Astrocyte (in vitro differentiated cells and primary cell): Measurements from ENCODE around the gene VPS13D. TPM values are rescaled to one million over a fixed set of nuclear protein-coding genes. Genes with fewer than 3 reads are reported as not detected.

Source experiments
- DNase-seq: peaks from one replicate; pipeline ENCODE4 v3.0.0-alpha.2; 2010; ENCODE audit warnings: low read depth
- FAIRE-seq: peaks from 2 replicates; lab custom pipeline; 2011; peaks lifted over from hg19 to GRCh38; lab: Jason Lieb, UNC
- H2AFZ ChIP-seq: 2 replicates; pipeline ENCODE4 v1.6.0; 2012; ENCODE audit warnings: low read depth, low read length, inconsistent platforms
- H3K27ac ChIP-seq: 2 replicates; pipeline ENCODE4 v1.5.1; 2011; ENCODE audit warnings: low read depth, low read length, inconsistent platforms
- H3K27me3 ChIP-seq: 2 replicates; pipeline ENCODE4 v1.6.0; 2011; ENCODE audit warnings: low read length, inconsistent platforms; ENCODE audit not compliant: insufficient read depth
- H3K36me3 ChIP-seq: 2 replicates; pipeline ENCODE4 v1.5.1; 2011; ENCODE audit warnings: low read length, inconsistent platforms; ENCODE audit not compliant: insufficient read depth
- H3K4me1 ChIP-seq: 2 replicates; pipeline ENCODE4 v1.5.1; 2011; ENCODE audit warnings: low read length, inconsistent platforms; ENCODE audit not compliant: insufficient read depth
- H3K4me2 ChIP-seq: 2 replicates; pipeline ENCODE4 v1.6.0; 2012; ENCODE audit warnings: low read length, inconsistent platforms
- H3K4me3 ChIP-seq: 2 replicates; pipeline ENCODE4 v1.5.1; 2011; ENCODE audit warnings: low read depth, mild to moderate bottlenecking, low read length, inconsistent platforms; ENCODE audit not compliant: insufficient read depth
- H3K79me2 ChIP-seq: 2 replicates; pipeline ENCODE4 v1.6.0; 2012; ENCODE audit warnings: mild to moderate bottlenecking, low read length, inconsistent platforms; ENCODE audit not compliant: insufficient read depth
- H3K9ac ChIP-seq: 2 replicates; pipeline ENCODE4 v1.6.0; 2012; ENCODE audit warnings: mild to moderate bottlenecking, low read length, inconsistent platforms
- H3K9me3 ChIP-seq: 2 replicates; pipeline ENCODE4 v1.5.1; 2012; ENCODE audit warnings: low read depth, mild to moderate bottlenecking, low read length, inconsistent platforms; ENCODE audit not compliant: insufficient read depth
- H4K20me1 ChIP-seq: 2 replicates; pipeline ENCODE4 v1.6.0; 2012; ENCODE audit warnings: low read length, inconsistent platforms; ENCODE audit not compliant: insufficient read depth
- H3K27ac Mint-ChIP-seq: one replicate; pipeline ENCODE4 v1.8.0; 2021; ENCODE audit warnings: mild to moderate bottlenecking, mixed read lengths; ENCODE audit not compliant: unreplicated experiment
- H3K27me3 Mint-ChIP-seq: one replicate; pipeline ENCODE4 v1.8.0; 2021; ENCODE audit warnings: low read depth, mixed read lengths; ENCODE audit not compliant: unreplicated experiment
- H3K36me3 Mint-ChIP-seq: one replicate; pipeline ENCODE4 v1.8.0; 2021; ENCODE audit warnings: low read depth, mixed read lengths; ENCODE audit not compliant: unreplicated experiment
- H3K4me1 Mint-ChIP-seq: one replicate; pipeline ENCODE4 v1.8.0; 2021; ENCODE audit warnings: low read depth, mixed read lengths; ENCODE audit not compliant: unreplicated experiment
- H3K4me3 Mint-ChIP-seq: one replicate; pipeline ENCODE4 v1.8.0; 2021; ENCODE audit warnings: mild to moderate bottlenecking, moderate library complexity, mixed read lengths; ENCODE audit not compliant: unreplicated experiment
- H3K9me3 Mint-ChIP-seq: one replicate; pipeline ENCODE4 v1.8.0; 2021; ENCODE audit warnings: mild to moderate bottlenecking, mixed read lengths; ENCODE audit not compliant: unreplicated experiment
- EZH2 ChIP-seq: IDR thresholded peaks from 2 replicates; pipeline ENCODE4 v1.6.1; 2012; ENCODE audit warnings: mild to moderate bottlenecking, low read length, inconsistent platforms; ENCODE audit not compliant: insufficient read depth
- total RNA-seq: library from RNA; stranded (reverse); gene quantifications from 2 replicates; pipeline ENCODE4 v1.2.1, GENCODE V29; 2021
- TF ChIP-seq, protein P1 (sequence below): IDR thresholded peaks from 2 replicates; pipeline ENCODE4 v1.5.1; 2011; ENCODE audit warnings: low read depth, mild to moderate bottlenecking, inconsistent platforms, low read length, moderate library complexity; ENCODE audit not compliant: insufficient read depth

Gene VPS13D
- total RNA-seq, 1 donor from 2014 or later: 25.9 TPM

DNA sequence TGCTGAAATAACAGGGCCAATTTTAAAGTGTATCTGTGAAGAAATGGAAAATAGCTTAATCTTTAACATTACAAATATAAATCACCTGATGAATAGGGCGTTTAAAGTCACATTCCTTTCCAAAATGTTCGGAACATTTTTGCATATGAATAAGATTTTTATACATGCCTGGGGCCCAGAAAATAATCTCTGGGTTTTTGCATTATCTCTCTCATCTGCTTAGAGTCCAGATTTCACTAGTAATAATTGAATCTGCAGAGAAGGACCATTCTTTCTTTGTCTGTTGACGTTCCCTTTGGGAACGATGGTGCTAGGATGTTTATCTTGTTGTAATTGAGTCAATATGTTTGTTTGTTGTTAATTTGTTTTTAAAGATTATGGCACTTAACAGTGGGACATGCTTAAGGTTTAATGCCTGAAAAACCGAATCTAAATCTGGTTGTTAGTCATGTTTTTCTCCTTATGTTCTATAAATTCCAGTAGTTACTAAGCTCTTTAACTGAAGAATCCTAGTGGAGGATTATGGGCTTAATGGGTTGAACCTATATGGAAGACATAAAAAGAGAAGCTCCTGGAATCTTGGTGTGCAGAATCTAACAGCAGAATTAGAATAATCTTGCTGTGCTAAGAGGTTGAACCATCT lies 140.6 kb downstream of the VPS13D start:
- Histone ChIP-seq H3K4me2 (no peak overlapping the region), H3K36me3 (peaks cover 6% of the 10 kb centered on the region), H3K27me3 (no peaks in the 10 kb centered on the region), H3K4me1 (peaks cover 10% of the 10 kb centered on the region), H4K20me1 (no peaks in the 10 kb centered on the region), H3K9ac (no peak overlapping the region), H3K27ac (no peak overlapping the region), H3K4me3 (no peak overlapping the region), H2AFZ (no peak overlapping the region), H3K9me3 (no peaks in the 10 kb centered on the region), H3K79me2 (no peaks in the 10 kb centered on the region)
- H3K4me3 Mint-ChIP-seq: no peak overlapping the region
- no peaks in the 10 kb centered on the region for H3K4me1 Mint-ChIP-seq
- no peak for TF ChIP-seq EZH2
- TF ChIP-seq, protein P1, sequence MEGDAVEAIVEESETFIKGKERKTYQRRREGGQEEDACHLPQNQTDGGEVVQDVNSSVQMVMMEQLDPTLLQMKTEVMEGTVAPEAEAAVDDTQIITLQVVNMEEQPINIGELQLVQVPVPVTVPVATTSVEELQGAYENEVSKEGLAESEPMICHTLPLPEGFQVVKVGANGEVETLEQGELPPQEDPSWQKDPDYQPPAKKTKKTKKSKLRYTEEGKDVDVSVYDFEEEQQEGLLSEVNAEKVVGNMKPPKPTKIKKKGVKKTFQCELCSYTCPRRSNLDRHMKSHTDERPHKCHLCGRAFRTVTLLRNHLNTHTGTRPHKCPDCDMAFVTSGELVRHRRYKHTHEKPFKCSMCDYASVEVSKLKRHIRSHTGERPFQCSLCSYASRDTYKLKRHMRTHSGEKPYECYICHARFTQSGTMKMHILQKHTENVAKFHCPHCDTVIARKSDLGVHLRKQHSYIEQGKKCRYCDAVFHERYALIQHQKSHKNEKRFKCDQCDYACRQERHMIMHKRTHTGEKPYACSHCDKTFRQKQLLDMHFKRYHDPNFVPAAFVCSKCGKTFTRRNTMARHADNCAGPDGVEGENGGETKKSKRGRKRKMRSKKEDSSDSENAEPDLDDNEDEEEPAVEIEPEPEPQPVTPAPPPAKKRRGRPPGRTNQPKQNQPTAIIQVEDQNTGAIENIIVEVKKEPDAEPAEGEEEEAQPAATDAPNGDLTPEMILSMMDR: no peak
- H3K9me3 Mint-ChIP-seq: no peaks in the 10 kb centered on the region
- H3K27me3 Mint-ChIP-seq: no peaks in the 10 kb centered on the region
- no peak overlapping the region for H3K27ac Mint-ChIP-seq
- DNase-seq: no peak
- no peak for FAIRE-seq
- peaks cover 9% of the 10 kb centered on the region for H3K36me3 Mint-ChIP-seq

GRCh38 chr1:12371053-12371452 lies 141.2 kb downstream of the VPS13D start:
- TF ChIP-seq EZH2: no peak
- TF ChIP-seq, protein P1: no peak
- Histone ChIP-seq H3K4me3 (no peak overlapping the region), H3K27ac (no peak overlapping the region), H3K4me1 (peaks cover 10% of the 10 kb centered on the region), H3K36me3 (peaks cover 6% of the 10 kb centered on the region), H3K9me3 (no peaks in the 10 kb centered on the region), H4K20me1 (no peaks in the 10 kb centered on the region), H3K79me2 (no peaks in the 10 kb centered on the region), H2AFZ (no peak overlapping the region), H3K9ac (no peak overlapping the region), H3K27me3 (no peaks in the 10 kb centered on the region), H3K4me2 (no peak overlapping the region)
- Mint-ChIP-seq H3K9me3 (no peaks in the 10 kb centered on the region), H3K4me1 (no peaks in the 10 kb centered on the region), H3K36me3 (peaks cover 9% of the 10 kb centered on the region), H3K27me3 (no peaks in the 10 kb centered on the region), H3K27ac (no peak overlapping the region), H3K4me3 (no peak overlapping the region)
- FAIRE-seq (no peak), DNase-seq (no peak)

DNA sequence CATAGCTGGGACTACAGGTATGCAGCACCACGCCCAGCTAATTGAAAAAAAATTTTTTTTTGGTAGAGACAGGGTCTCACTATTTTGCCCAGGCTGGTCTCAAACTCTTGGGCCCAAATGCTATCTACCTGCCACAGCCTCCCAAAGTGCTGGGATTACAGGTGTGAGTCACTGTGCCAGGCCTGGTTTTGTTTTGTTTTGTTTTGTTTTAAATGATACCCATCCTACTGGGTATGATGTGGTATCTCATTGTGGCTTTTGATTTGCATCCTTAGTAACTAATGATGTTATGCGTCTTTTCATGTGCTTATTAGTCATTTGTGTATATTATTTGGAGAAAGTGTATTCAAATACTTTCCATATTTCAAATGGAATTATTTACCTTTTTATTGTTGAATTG lies 142.3 kb downstream of the VPS13D start:
- Mint-ChIP-seq H3K4me1 (no peaks in the 10 kb centered on the region), H3K27ac (no peak overlapping the region), H3K36me3 (peaks cover 10% of the 10 kb centered on the region), H3K9me3 (no peaks in the 10 kb centered on the region), H3K4me3 (no peak overlapping the region), H3K27me3 (no peaks in the 10 kb centered on the region)
- DNase-seq (no peak), FAIRE-seq (no peak)
- Histone ChIP-seq H3K36me3 (peaks cover 6% of the 10 kb centered on the region), H3K4me1 (peaks cover 10% of the 10 kb centered on the region), H3K27me3 (no peaks in the 10 kb centered on the region), H3K9ac (no peak overlapping the region), H3K4me2 (no peak overlapping the region), H2AFZ (no peak overlapping the region), H3K27ac (no peak overlapping the region), H3K4me3 (no peak overlapping the region), H3K79me2 (no peaks in the 10 kb centered on the region), H4K20me1 (no peaks in the 10 kb centered on the region), H3K9me3 (no peaks in the 10 kb centered on the region)
- TF ChIP-seq, protein P1: no peak
- no peak for TF ChIP-seq EZH2
